HG03457 (cell line): ENCODE results near the gene IKBKE.
"Not testable (repeated sequence)": the region's sequence is repeated elsewhere in the genome, so short reads cannot be mapped to it uniquely, and the experiment has no call there.

Experiments
- ATAC-seq: cut with Tn5 transposase; IDR thresholded peaks from one replicate; pipeline ENCODE4 v1.9.1; 2021; ENCODE audit warnings: moderate number of reproducible peaks; ENCODE audit not compliant: unreplicated experiment

The IKBKE gene

GRCh38 chr1:206472454-206472853 lies 2.2 kb downstream of the IKBKE start:
- ATAC-seq, result no peak

- no peak for ATAC-seq
These were observed 2.6 kb downstream of the IKBKE start for GRCh38 chr1:206472886-206473285.

GRCh38 chr1:206476058-206476457 lies 5.8 kb downstream of the IKBKE start:
- ATAC-seq, result no peak

DNA sequence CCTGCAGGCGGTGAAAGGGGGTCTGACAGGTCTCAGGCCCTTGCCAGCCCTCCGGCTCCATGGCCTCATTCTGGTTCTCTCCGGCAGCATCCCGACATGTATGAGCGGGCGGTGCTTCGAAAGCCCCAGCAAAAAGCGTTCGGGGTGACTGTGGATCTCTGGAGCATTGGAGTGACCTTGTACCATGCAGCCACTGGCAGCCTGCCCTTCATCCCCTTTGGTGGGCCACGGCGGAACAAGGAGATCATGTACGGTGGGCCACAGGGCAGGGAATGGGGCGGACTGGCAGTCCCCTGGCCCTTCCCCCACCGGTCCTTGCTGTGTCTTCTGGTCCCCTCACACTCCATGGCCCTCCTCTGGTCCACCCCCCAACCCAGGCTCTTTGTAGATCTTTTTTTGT lies 6.3 kb downstream of the IKBKE start:
- ATAC-seq, result no peak

- ATAC-seq, result no peak
These were observed 6.8 kb downstream of the IKBKE start for GRCh38 chr1:206477110-206477509.

DNA sequence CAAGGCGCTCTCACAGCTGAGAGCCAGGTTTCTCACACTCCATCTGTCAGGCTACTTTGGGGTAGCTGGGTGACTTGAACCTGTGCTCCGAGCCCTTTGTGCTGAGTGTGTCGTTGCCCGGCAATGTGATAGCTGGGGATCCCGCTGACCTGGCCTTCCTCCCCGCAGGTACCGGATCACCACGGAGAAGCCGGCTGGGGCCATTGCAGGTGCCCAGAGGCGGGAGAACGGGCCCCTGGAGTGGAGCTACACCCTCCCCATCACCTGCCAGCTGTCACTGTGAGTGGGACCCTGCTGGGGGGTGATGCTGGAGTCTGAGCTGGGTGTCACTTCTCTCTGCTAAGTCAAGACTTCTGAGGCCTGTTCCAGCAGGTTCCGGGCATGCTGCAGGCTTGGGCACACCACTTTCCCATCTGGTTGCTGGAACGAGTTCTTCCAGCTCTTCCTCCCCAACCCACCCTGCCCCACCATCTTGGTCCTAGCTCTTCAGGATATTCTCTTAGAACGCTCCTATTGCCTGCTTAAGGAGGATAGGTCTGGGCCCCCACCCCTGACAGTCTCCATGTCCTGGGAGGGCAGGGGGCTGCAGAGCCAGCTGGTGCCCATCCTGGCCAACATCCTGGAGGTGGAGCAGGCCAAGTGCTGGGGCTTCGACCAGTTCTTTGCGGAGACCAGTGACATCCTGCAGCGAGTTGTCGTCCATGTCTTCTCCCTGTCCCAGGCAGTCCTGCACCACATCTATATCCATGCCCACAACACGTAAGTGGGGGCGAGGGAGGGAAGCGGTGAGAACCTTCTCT lies 7.5 kb downstream of the IKBKE start:
- ATAC-seq, result no peak

DNA sequence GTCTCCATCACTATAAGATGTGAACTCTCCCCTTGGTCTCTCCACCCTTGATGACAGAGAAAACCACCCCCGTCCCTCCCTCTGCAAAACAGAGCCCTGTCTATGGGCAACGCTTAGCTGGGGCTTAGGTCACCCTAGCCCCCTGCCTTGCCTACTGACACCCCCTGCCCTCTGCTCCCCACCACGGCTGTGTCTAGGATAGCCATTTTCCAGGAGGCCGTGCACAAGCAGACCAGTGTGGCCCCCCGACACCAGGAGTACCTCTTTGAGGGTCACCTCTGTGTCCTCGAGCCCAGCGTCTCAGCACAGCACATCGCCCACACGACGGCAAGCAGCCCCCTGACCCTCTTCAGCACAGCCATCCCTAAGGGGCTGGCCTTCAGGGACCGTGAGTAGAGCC lies 8.5 kb downstream of the IKBKE start:
- ATAC-seq, result no peak

DNA sequence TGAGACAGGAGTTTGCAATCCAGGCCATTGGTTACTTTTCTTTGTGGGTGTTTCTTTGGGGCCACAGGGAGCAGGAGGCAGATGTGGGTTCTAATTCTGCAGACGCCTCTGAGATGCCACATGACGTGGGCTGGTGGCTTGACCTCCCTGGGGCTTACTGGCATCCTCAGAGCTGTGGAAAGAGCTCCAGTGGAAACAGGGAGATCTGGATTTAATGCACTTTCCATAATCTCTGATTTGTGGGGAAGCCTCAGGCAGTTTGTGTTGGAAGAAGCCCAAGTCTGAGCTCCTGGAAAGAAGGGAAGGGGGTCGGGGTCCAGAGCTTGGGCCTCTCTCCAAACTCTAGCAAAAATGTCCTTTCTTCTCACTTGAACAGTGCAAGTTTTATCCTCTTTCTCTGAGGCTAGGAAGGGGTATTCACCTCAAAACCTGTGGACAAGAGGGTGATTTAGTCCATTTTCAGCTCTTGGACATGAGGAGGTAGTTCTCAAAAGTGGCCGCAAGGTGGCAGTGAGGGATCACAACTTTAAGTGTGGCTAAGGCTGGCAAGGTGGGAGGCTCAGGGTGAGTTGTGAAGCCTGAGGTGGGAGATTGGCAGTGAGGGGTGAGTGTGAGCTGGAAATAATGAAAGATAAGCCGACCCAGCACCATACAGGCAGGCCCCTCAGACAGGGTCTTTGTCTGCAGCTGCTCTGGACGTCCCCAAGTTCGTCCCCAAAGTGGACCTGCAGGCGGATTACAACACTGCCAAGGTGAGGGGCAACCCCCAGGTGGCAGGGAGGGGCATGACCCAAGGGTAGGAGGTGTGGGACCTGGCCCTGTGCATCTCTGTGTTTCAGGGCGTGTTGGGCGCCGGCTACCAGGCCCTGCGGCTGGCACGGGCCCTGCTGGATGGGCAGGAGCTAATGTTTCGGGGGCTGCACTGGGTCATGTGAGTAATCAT lies 9.2 kb downstream of the IKBKE start:
- ATAC-seq, result no peak

DNA sequence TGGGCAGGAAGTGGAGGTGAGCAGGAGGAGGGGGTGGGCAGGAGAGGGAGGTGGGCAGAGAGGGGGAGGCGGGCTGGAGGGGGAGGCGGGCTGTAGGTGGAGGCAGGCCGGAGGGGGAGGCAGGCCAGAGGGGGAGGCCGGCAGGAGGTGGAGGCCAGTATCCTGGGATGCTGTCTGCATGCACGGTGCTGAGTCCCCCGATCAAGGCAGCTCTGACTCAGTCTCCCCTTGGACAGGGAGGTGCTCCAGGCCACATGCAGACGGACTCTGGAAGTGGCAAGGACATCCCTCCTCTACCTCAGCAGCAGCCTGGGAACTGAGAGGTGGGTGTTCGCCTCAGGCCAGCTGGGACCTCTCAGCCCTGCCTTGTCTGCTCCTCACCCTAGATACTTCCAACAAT lies 9.9 kb downstream of the IKBKE start:
- ATAC-seq, result no peak

DNA sequence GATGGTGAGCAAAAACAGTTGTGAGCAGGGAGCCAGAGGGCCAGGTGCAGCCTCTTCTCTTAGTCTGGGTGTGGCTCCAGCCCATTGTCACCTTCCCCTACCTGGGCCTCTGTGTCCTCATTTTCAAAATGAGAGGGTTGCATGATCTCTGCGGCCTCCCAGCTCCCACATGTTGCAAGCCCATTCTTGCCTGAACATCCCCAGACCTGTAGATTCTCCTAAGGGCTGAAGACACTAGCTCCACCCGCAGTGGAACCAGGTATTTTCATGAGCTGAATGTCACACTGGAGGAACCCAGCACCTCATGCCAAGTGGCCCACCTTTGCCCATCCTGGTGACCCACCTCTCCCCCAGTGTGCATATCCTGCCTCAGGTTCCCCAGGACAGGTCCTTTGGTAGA lies 12.3 kb downstream of the IKBKE start:
- ATAC-seq, result no peak

DNA sequence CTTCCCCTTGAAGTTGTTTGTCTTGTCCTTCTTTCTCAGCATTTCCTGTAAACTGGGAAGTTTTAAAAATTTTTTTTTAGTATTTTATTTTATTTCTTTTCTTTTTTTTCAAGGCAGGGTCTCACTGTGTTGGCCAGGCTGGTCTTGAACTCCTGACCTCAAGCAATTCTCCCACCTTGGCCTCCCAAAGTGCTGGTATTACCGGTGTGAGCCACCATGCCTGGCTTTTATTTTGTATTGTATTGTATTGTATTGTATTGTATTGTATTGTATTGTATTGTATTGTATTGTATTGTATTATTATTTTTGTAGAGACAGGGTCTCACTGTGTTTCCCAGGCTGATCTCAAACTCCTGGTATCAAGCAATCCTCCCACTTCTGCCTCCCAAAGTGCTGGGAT lies 13.6 kb downstream of the IKBKE start:
- ATAC-seq, result not testable (repeated sequence)

DNA sequence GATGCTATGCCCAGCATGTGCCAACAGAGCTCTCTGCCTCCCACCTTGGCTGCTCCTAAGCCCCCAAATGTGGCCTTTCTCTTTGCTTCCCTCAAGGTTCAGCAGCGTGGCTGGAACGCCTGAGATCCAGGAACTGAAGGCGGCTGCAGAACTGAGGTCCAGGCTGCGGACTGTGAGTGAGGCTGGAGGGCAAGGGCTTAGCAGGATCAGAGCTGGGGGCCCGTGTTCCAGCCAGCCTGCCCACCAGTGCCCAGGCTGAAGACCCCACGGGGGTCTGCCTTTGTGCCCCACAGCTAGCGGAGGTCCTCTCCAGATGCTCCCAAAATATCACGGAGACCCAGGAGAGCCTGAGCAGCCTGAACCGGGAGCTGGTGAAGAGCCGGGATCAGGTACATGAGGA lies 14.6 kb downstream of the IKBKE start:
- ATAC-seq, result no peak

DNA sequence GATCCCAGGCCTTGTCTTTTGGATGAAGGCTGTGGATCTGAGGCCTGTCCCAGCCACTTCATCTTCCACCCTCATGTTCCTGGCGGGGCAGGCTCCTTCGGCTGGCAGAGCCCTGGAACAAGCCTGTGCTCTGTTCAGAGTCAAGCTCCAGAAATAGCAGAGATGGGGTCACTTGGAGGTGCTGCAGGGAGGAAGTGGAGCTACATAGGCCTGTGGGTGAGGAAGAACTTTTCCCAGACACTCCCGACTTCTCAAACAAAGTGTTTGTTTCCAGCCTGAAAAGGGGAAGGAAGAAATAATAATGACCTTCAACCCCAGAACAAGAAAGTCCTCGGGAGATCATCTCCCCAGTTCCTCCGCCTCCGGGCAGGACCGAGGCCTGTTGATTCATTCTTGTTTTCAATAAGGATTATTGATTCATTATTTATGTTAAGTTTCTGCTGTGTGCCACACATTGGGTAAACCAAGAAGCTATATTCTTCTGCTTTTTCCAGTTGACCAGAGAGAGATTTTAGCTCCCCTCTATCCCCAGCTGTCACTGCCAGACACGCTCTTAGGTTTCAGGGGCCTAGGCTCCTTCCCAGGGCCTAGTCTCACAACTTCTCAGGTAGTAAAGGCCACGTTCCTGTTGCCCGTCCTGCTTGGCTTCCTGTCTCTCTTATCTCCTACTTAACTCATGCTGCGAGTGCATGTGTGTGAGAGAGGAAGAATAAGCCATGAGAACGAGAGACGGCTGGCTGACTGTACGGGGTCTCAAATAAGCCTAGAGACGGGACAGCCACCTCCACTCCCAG lies 16.9 kb downstream of the IKBKE start:
- ATAC-seq, result no peak

DNA sequence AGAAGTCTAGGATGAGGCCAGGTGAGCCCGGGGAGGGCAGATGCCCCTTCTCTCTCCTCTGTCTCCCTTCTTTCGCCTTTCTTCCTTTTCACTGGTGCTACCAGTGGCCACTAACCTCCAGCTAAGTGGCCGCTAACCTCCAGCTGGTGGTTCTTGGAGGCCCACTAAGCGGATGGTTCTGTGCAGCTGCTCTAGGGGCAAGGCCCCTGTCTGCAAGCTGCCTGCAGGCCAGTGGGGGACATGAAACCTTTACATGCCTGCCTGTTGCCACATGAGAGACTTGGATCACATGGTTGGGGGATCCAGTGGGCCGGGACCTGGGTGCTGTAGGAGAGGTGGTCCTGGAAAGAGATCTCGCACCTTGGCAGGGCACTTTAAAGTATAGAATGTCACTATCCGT lies 17.7 kb downstream of the IKBKE start:
- no peak for ATAC-seq

GRCh38 chr1:206488466-206488865 lies 18.2 kb downstream of the IKBKE start:
- no peak for ATAC-seq

GRCh38 chr1:206489980-206490770 lies 19.9 kb downstream of the IKBKE start:
- ATAC-seq, result no peak

DNA sequence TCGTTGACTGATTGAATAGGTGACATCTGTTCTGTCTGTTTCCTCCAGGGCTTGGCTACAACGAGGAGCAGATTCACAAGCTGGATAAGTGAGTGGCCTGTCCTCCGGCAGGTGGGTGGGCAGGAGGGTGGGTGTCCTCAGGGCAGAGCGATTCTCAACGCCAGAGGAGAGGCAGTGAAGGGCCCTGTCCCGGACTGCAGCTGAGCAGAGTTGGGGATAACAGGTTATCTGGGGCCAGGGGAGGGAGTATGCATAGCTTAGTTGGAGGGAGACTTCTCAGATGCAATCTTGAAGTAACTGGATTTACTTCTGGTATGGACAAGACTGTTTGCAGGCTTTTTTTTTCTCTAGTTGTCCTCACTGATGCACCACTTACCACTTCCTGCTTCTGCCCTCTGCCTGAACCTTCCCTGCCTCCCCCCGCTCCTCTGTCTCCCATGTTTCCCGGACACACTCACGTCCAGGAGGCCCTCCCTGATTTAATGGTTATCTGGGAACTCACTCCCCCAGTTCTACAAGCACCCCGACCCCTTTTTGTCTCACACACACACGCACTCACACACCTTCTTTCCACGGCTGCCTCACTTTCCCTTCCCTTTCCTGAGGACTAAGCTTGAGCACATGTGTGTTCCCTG lies 20.6 kb downstream of the IKBKE start:
- no peak for ATAC-seq

GRCh38 chr1:206491616-206492015 lies 21.3 kb downstream of the IKBKE start:
- ATAC-seq, result no peak

DNA sequence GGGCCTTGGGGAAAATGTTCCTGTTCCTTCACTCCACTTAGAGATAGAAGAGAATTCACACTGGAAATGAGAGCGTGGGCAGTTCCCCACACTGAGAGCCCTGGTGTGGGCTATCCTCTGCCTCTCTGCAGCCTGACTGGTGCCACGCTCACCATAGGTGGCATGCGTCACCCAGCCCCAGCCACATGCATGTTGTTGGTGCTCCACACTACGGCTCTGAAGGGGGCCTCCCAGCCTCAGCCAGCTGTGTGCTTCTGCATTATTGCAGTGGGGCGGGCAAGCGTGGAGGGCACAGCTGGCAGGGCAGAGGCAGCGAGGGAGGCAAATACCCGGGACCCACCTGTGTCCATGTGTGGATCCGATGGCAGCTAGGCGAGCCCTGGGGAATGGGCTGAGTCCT lies 22.3 kb downstream of the IKBKE start:
- no peak for ATAC-seq

GRCh38 chr1:206493279-206493678 lies 23.0 kb downstream of the IKBKE start:
- no peak for ATAC-seq
